MM.1S (cell line): Measurements from ENCODE around the gene DCLK1.

ENCODE experiments used
- DNase-seq: peaks from one replicate; pipeline ENCODE4 v3.0.0-alpha.2; 2015
- H2AFZ ChIP-seq: fragments of 300-600 bp; sonication (generic); 2 replicates; pipeline ENCODE4 v1.6.0; 2016; ENCODE audit warnings: antibody characterized with exemption, low read length
- H3F3A ChIP-seq: fragments of 300-600 bp; sonication (generic); 2 replicates; pipeline ENCODE4 v1.6.1; 2016; ENCODE audit warnings: mild to moderate bottlenecking, antibody characterized with exemption, low read length, moderate library complexity, mixed read lengths; ENCODE audit not compliant: insufficient read depth
- H3K27ac ChIP-seq: fragments of 300-600 bp; sonication (generic); 2 replicates; pipeline ENCODE4 v1.5.1; 2016; ENCODE audit warnings: mild to moderate bottlenecking, low read length
- H3K27me3 ChIP-seq: fragments of 300-600 bp; sonication (generic); replicated peaks from 2 replicates; pipeline ENCODE4 v1.6.0; 2016; ENCODE audit warnings: low read length; ENCODE audit not compliant: insufficient read depth
- H3K36me3 ChIP-seq: fragments of 300-600 bp; sonication (generic); replicated peaks from 2 replicates; pipeline ENCODE4 v1.6.1; 2016; ENCODE audit warnings: mild to moderate bottlenecking, low read length, mixed read lengths; ENCODE audit not compliant: insufficient read depth
- H3K4me1 ChIP-seq: fragments of 300-600 bp; sonication (generic); 2 replicates; pipeline ENCODE4 v1.6.1; 2016; ENCODE audit warnings: low read length, mixed read lengths
- H3K4me2 ChIP-seq: fragments of 300-600 bp; sonication (generic); 2 replicates; pipeline ENCODE4 v1.6.0; 2016; ENCODE audit warnings: low read depth, low read length
- H3K4me3 ChIP-seq: fragments of 300-600 bp; sonication (generic); 2 replicates; pipeline ENCODE4 v1.5.1; 2016; ENCODE audit warnings: low read length, mixed read lengths
- H3K79me2 ChIP-seq: fragments of 300-600 bp; sonication (generic); 2 replicates; pipeline ENCODE4 v1.6.1; 2016; ENCODE audit warnings: mixed run types, low read length, mixed read lengths
- H3K9ac ChIP-seq: fragments of 300-600 bp; sonication (generic); 2 replicates; pipeline ENCODE4 v1.6.1; 2016; ENCODE audit warnings: low read length, mixed read lengths
- H3K9me2 ChIP-seq: fragments of 300-600 bp; sonication (generic); replicated peaks from 2 replicates; pipeline ENCODE4 v1.6.1; 2016; ENCODE audit warnings: mild to moderate bottlenecking, low read length, mixed read lengths; ENCODE audit not compliant: insufficient read depth
- H3K9me3 ChIP-seq: fragments of 300-600 bp; sonication (generic); replicated peaks from 2 replicates; pipeline ENCODE4 v1.6.1; 2016; ENCODE audit warnings: mild to moderate bottlenecking, low read length, mixed read lengths; ENCODE audit not compliant: insufficient read depth
- H4K20me1 ChIP-seq: fragments of 300-600 bp; sonication (generic); 2 replicates; pipeline ENCODE4 v1.6.1; 2016; ENCODE audit warnings: mild to moderate bottlenecking, low read length, moderate library complexity, mixed read lengths; ENCODE audit not compliant: insufficient read depth
- EZH2 ChIP-seq: fragments of 300-600 bp; sonication (generic); optimal IDR thresholded peaks from 2 replicates; pipeline ENCODE3; 2017; ENCODE audit warnings: low read depth, mild to moderate bottlenecking, antibody characterized with exemption, low read length, mixed read lengths
- EZH2phosphoT487 ChIP-seq: fragments of 300-600 bp; sonication (generic); IDR thresholded peaks from 2 replicates; pipeline ENCODE4 v1.6.1; 2018; ENCODE audit warnings: antibody characterized with exemption, low read length
- TF ChIP-seq, protein P1 (sequence below): fragments of 300-600 bp; sonication (generic); IDR thresholded peaks from 2 replicates; pipeline ENCODE4 v1.5.1; 2016; ENCODE audit warnings: antibody characterized with exemption, low read length, mixed read lengths

The DCLK1 gene

DNA sequence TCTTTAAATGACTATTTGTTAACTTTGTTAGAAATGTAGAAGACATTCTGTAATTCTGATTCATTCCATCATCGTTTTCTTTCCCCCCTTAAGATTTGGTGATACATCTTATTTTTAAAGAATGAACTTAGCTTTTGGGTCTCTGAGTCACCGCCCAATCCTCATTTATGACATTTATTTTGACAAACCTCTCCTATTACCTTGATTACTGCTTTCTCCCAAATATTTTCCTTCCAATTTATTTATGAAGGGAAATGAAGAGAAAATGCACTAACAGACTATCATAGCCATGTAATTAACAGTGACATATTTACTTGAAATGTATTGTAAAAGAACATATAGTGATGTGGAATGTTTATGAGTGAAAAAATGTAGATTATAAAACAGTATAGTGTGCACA, 241.6 kb downstream of the DCLK1 start:
- Histone ChIP-seq H3K79me2 (no peaks in the 10 kb centered on the region), H3K27me3 (no peaks in the 10 kb centered on the region), H4K20me1 (no peaks in the 10 kb centered on the region), H3F3A (no peaks in the 10 kb centered on the region), H3K36me3 (no peaks in the 10 kb centered on the region), H3K9me2 (no peaks in the 10 kb centered on the region), H3K9ac (no peak overlapping the region), H3K9me3 (no peaks in the 10 kb centered on the region), H3K4me3 (no peak overlapping the region), H2AFZ (no peak overlapping the region), H3K4me2 (no peak overlapping the region), H3K4me1 (peaks cover 4% of the 10 kb centered on the region; the same call in 1 of the 2 replicates), H3K27ac (no peak overlapping the region)
- TF ChIP-seq EZH2 (no peak), EZH2phosphoT487 (no peak)
- TF ChIP-seq, protein P1, sequence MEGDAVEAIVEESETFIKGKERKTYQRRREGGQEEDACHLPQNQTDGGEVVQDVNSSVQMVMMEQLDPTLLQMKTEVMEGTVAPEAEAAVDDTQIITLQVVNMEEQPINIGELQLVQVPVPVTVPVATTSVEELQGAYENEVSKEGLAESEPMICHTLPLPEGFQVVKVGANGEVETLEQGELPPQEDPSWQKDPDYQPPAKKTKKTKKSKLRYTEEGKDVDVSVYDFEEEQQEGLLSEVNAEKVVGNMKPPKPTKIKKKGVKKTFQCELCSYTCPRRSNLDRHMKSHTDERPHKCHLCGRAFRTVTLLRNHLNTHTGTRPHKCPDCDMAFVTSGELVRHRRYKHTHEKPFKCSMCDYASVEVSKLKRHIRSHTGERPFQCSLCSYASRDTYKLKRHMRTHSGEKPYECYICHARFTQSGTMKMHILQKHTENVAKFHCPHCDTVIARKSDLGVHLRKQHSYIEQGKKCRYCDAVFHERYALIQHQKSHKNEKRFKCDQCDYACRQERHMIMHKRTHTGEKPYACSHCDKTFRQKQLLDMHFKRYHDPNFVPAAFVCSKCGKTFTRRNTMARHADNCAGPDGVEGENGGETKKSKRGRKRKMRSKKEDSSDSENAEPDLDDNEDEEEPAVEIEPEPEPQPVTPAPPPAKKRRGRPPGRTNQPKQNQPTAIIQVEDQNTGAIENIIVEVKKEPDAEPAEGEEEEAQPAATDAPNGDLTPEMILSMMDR: no peak
- DNase-seq: no peak

DNA sequence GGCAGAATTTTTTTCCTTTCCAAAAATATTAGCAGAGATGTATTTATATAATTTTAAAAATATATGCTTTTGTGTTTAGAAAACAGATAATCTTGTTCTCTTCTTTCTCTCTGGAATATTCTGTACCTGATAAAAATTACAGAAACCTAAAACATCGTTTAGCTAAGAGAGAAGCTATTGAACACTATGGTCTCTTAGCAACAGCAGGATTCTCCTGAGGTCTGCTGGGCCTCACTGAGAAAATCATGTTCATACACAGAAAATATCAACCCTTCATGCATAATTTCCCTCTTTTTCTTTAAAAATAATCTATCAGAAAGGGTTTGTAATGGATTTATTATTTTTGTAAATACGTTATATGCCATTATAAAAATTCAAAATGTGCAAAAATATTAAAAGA, 242.2 kb downstream of the DCLK1 start:
- TF ChIP-seq EZH2 (no peak), EZH2phosphoT487 (no peak)
- TF ChIP-seq, protein P1: no peak
- Histone ChIP-seq H3K79me2 (no peaks in the 10 kb centered on the region), H3K36me3 (no peaks in the 10 kb centered on the region), H3K27me3 (no peaks in the 10 kb centered on the region), H3K4me2 (no peak overlapping the region), H3K9me2 (no peaks in the 10 kb centered on the region), H3K4me1 (peaks cover 7% of the 10 kb centered on the region; the same call in 1 of the 2 replicates), H3F3A (no peaks in the 10 kb centered on the region), H3K9me3 (no peaks in the 10 kb centered on the region), H2AFZ (no peak overlapping the region), H4K20me1 (no peaks in the 10 kb centered on the region), H3K27ac (no peak overlapping the region), H3K9ac (no peak overlapping the region), H3K4me3 (no peak overlapping the region)
- no peak for DNase-seq

DNA sequence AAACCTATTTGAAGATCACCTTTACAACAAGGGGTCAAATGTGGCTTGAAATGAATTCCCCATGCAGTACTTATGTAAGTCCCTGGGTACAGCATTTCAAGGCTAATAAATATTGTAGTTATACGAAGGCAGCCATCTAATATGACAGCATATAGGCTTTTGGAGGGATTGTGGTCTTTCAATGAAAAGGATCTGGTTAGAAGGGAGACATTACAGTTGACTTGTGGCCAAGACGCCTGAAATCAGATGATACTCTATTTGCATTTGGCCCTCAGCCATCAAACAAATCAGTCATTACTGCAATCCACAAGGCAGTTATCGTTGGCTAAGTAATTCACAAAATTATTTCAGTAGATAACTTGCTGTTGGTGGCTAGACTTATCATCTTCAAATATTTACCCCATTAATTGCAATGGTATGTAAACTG, 242.7 kb downstream of the DCLK1 start:
- Histone ChIP-seq H3K4me1 (peaks cover 10% of the 10 kb centered on the region; the same call in 1 of the 2 replicates), H3K9me3 (no peaks in the 10 kb centered on the region), H2AFZ (no peak overlapping the region), H3K4me2 (no peak overlapping the region), H3K27ac (no peak overlapping the region), H3K36me3 (no peaks in the 10 kb centered on the region), H3K9me2 (no peaks in the 10 kb centered on the region), H3K79me2 (no peaks in the 10 kb centered on the region), H3K9ac (no peak overlapping the region), H3K27me3 (no peaks in the 10 kb centered on the region), H4K20me1 (no peaks in the 10 kb centered on the region), H3F3A (no peaks in the 10 kb centered on the region), H3K4me3 (no peak overlapping the region)
- no peak for DNase-seq
- TF ChIP-seq EZH2: no peak
- TF ChIP-seq, protein P1: no peak
- TF ChIP-seq EZH2phosphoT487: no peak
